T-helper 22 cell (primary cell): Measurements from ENCODE around the gene SLC31A1.
A peak's percentile ranks its signal among the peaks of the same experiment; 100 is the strongest.
"Not testable (repeated sequence)": the region's sequence is repeated elsewhere in the genome, so short reads cannot be mapped to it uniquely, and the experiment has no call there.

Experiments
- DNase-seq: peaks from one replicate; pipeline ENCODE4 v3.0.0-alpha.2; 2020; ENCODE audit warnings: low read depth

SLC31A1 gene

DNA sequence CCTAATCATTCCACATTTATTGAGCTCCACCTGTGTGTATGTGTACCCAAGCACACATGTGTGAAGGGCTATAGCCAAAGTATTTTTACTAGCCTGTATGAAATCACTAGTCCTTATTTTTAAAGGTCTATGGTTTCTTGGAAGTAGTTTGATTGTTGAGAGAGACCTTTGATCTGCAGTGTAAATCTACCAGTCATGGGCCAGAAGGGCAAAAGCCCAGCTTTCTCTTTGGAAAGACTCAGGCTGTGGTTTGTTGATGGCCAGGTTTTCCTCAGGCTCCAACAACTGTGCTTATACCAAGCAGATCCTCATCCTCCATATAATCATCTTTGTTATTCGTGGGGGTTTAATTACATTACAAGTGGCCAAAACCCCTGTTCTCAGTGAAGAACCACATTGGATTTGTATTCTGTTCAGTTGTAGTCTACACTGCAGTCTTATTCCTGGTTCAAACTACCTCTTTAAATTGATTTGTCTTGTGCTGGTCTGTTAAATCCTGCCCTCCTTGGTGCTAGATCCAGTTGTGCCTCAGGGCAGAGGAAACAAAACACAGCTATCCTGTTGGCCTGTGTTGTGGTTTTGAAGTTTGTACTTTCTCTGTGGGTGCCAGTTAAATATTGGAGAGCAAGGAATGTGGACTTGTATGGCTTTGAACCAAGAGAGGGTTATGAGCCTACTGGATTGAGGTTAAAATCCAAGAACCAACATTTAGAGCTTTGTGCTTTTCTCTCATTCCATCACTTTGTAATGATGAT lies 40.8 kb downstream of the SLC31A1 start:
- no peak for DNase-seq

GRCh38 chr9:113266174-113266573 lies 44.8 kb downstream of the SLC31A1 start:
- DNase-seq: no peak

GRCh38 chr9:113267911-113268566 lies 46.7 kb downstream of the SLC31A1 start:
- no peak for DNase-seq

GRCh38 chr9:113269355-113269754 lies 48.0 kb downstream of the SLC31A1 start:
- no peak for DNase-seq

DNA sequence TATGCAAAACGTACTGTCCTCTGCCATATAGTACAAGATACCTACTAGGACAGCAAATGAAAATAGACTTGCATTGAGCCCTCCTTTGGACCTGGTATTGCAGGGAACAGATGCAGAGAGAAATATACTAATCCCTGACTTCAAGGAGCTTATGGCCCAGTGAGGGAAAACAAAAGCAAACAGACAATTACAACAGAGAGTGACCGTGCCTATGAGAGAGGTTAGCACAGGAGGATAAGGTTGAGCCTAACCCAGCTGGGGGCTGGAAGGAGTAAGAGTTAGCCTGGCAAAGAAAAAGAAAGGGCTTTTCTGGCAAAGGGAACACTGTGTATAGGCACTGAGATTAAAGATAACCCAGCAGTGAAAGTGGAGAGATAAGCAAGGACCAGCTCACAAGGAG lies 48.5 kb downstream of the SLC31A1 start:
- DNase-seq: no peak

DNA sequence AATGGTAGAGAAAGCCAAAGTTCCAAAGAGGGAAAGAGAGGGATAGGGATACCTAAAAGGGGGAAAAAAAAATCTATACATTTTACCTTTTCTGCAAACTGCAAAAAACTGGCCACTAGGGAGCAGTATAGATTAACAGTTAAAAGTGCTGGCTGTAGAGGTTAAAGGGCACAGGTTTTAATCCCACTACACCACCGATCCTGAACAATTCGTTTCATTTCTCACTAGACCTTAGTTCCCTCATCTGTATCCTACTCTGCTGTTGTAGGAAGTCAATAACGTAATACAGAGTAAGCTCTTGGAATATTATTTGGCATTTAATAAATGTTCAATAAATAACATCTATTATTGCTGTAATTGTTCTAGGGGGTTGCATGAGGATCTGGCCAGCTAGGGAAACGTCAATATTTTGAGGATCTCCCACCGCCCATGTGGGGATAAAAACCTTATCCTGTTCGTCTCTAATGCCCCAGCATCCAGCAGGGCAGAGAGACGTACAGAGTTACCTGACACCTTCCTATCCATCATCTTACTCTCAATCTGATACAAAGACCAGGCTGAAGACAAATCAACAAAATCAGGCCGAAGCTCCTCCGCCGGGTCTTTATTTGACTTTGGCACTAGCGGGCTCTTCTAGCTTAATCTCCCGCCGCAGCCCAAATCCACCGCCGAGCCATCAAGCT lies 53.3 kb downstream of the SLC31A1 start:
- DNase-seq: no peak

DNA sequence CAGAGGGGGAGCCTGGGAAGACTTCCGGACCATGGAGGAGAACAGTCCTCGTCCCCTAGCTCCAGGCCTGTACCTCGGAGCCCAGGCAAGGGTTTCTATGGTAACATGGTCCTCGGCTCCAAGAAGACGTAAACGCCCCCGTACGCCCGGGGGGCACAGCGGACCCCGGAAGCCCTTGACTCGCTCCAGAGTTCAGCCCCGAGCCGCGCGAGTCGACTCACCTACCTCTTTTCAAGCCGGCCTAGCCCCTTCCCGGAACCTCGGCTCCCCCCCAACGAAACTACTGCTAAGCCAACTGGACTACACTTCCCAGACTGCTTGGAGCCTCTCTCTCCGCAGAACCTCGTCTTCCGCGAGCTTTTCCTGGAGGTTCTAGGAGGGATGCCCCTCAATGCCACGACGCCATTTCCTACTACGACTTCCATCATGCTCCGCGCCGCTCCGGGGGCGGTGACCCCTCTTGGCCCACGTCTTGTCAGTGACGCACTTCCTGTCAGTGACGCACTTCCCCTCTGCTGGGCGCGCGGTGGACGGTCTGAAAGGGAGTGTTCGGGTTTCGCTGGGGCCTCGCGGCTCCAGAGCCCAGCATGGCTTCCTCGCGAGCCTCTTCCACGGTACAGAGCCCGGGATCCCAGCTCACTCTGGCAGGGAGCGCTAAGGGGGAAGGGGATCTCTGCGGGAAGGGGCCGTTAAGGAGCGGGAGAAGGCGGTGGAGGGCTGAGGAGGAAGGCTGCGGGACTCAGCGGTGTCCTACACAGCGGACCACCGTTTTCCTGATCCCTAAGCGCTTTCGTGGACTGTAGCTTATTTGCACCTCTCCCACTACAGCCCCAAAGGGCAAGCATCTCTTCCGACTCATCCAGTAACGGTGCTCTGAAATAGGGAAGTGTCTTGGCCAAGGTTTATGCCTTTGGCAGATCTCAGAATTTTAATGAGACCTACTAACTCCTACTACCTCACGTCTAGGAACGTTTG lies 54.1 kb downstream of the SLC31A1 start, which contains the start of the genes CDC26 and PRPF4:
TSS of gene CDC26 (minus strand) at position 416 of the 975 bp plus-strand sequence. CDS start 3,065 bp downstream, outside the sequence.
TSS of gene PRPF4 (plus strand) at position 502 of the 975 bp plus-strand sequence. CDS start at position 588, 86 bp downstream.
- peak; percentile 94 for DNase-seq

DNA sequence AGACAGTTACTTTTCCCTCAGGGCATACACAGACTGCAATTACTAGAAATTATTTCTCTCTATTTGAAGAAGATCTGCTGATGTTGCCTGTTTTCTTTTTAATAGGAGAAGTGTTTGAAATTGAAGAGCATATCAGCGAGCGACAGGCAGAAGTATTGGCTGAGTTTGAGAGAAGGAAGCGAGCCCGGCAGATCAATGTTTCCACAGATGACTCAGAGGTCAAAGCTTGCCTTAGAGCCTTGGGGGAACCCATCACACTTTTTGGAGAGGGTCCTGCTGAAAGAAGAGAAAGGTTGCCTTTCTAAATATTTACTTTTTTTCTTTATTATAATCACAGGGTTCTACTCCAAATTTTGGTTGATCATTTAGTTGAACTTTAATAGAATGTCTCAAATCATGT lies 57.5 kb downstream of the SLC31A1 start:
- DNase-seq: no peak

GRCh38 chr9:113281356-113281755 lies 60.0 kb downstream of the SLC31A1 start:
- no peak for DNase-seq

- DNase-seq: no peak
Measured at GRCh38 chr9:113289091-113289490, 67.7 kb downstream of the SLC31A1 start.

GRCh38 chr9:113290052-113290607 lies 68.8 kb downstream of the SLC31A1 start:
- no peak for DNase-seq

- DNase-seq: no peak
Measured at GRCh38 chr9:113293285-113293878, 72.0 kb downstream of the SLC31A1 start.

- DNase-seq: not testable (repeated sequence)
Measured at GRCh38 chr9:113296247-113296646, 74.9 kb downstream of the SLC31A1 start.

DNA sequence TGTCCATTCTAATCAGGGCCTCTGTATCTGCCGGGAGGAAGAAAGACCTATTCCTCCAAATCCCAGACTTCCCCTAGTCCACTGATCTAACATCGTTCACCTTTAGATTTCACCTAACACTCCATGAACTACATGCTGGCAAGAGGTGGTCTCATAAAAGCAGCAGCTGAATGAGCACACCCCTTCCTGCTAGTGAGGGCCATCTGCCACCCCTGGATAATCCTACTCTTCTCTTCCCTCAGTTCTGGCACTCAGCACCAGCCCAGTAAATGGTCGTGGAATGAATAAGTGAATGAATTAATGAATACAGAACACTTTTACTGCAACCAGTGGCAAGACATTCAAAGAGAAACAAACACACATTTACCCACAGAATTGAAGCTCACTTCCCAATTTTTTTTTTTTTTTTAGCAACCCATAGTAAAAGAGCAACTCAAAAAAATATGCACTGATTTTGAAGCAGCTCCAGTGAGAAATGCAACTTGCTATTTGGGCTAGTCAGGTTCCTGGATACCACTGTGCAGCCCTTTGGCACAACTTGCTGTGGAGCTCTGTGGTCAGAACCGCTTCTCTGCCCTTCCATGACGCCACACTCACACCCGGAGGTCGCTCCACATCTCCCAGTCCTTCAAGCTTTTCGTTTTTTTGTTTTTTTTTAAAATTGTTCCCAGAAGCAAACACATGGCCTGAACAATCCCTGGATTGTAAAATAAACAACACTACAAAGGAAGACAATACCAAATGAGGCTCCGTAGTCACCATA lies 75.6 kb downstream of the SLC31A1 start:
- DNase-seq: no peak

- DNase-seq: no peak
Measured at GRCh38 chr9:113298311-113298710, 77.0 kb downstream of the SLC31A1 start.

GRCh38 chr9:113298924-113299770 lies 77.8 kb downstream of the SLC31A1 start:
- no peak for DNase-seq

GRCh38 chr9:113299800-113300292 lies 78.5 kb downstream of the SLC31A1 start:
- DNase-seq: no peak

GRCh38 chr9:113301548-113301947 lies 80.2 kb downstream of the SLC31A1 start:
- DNase-seq: no peak
